Activated CD4-positive, CD25-positive, alpha-beta regulatory T cell treated with anti-CD3 and anti-CD28 coated beads, Interleukin-2, amount 50 U/mL, for 16 hours (primary cell): Measurements from ENCODE around the gene CAPRIN1.
A peak's percentile ranks its signal among the peaks of the same experiment; 100 is the strongest.
"Not testable (repeated sequence)": the region's sequence is repeated elsewhere in the genome, so short reads cannot be mapped to it uniquely, and the experiment has no call there.

Source experiments
- DNase-seq: peaks from one replicate; pipeline ENCODE4 v3.0.0-alpha.2; 2020; ENCODE audit warnings: low read depth, low spot score

The CAPRIN1 gene

GRCh38 chr11:34091825-34092224 is 40.3 kb downstream of the CAPRIN1 start:
- DNase-seq = no peak

GRCh38 chr11:34094900-34095299 is 43.4 kb downstream of the CAPRIN1 start:
- not testable (repeated sequence) for DNase-seq

- no peak for DNase-seq
Measured at GRCh38 chr11:34098813-34099212, 47.3 kb downstream of the CAPRIN1 start.

- DNase-seq = no peak
Measured at GRCh38 chr11:34104680-34105078, 53.1 kb downstream of the CAPRIN1 start.

- peak; percentile 94 for DNase-seq
Measured at GRCh38 chr11:34105079-34105956, 53.8 kb downstream of the CAPRIN1 start, which contains the start of gene NAT10. NAT10 (plus strand) TSS chr11:34105629; CDS start chr11:34108226, 2,597 bp downstream.

- no peak for DNase-seq
Measured at GRCh38 chr11:34105957-34106504, 54.5 kb downstream of the CAPRIN1 start.

- DNase-seq = no peak
Measured at GRCh38 chr11:34111722-34112270, 60.3 kb downstream of the CAPRIN1 start.

- no peak for DNase-seq
Measured at GRCh38 chr11:34114014-34114413, 62.5 kb downstream of the CAPRIN1 start.

- DNase-seq = no peak
Measured at GRCh38 chr11:34114471-34114870, 62.9 kb downstream of the CAPRIN1 start.

- no peak for DNase-seq
Measured at GRCh38 chr11:34120651-34121050, 69.1 kb downstream of the CAPRIN1 start.

- DNase-seq = no peak
Measured at GRCh38 chr11:34124885-34125668, 73.5 kb downstream of the CAPRIN1 start.

- DNase-seq = no peak
Measured at GRCh38 chr11:34126959-34127848, 75.7 kb downstream of the CAPRIN1 start.

GRCh38 chr11:34128824-34129223 is 77.3 kb downstream of the CAPRIN1 start:
- no peak for DNase-seq

GRCh38 chr11:34132261-34132965 is 80.9 kb downstream of the CAPRIN1 start:
- no peak for DNase-seq

GRCh38 chr11:34134765-34135164 is 83.2 kb downstream of the CAPRIN1 start:
- no peak for DNase-seq

GRCh38 chr11:34135439-34135838 is 83.9 kb downstream of the CAPRIN1 start:
- no peak for DNase-seq

- no peak for DNase-seq
Measured at GRCh38 chr11:34136420-34136819, 84.9 kb downstream of the CAPRIN1 start.

GRCh38 chr11:34139346-34139745 is 87.8 kb downstream of the CAPRIN1 start:
- no peak for DNase-seq

GRCh38 chr11:34140149-34140548 is 88.6 kb downstream of the CAPRIN1 start:
- DNase-seq = no peak

GRCh38 chr11:34143048-34143447 is 91.5 kb downstream of the CAPRIN1 start:
- no peak for DNase-seq
